LNCAP (cell line): Measurements from ENCODE around the gene PRICKLE1.
A peak's percentile ranks its signal among the peaks of the same experiment; 100 is the strongest.

Experiments used
- TF ChIP-seq, protein P1 (sequence below): fragments of 450-650 bp; IDR thresholded peaks from 2 replicates; pipeline ENCODE4 v1.5.1; 2017; ENCODE audit warnings: mild to moderate bottlenecking

Gene PRICKLE1

GRCh38 chr12:42568952-42569915, 20.3 kb downstream of the PRICKLE1 start:
- TF ChIP-seq, protein P1, sequence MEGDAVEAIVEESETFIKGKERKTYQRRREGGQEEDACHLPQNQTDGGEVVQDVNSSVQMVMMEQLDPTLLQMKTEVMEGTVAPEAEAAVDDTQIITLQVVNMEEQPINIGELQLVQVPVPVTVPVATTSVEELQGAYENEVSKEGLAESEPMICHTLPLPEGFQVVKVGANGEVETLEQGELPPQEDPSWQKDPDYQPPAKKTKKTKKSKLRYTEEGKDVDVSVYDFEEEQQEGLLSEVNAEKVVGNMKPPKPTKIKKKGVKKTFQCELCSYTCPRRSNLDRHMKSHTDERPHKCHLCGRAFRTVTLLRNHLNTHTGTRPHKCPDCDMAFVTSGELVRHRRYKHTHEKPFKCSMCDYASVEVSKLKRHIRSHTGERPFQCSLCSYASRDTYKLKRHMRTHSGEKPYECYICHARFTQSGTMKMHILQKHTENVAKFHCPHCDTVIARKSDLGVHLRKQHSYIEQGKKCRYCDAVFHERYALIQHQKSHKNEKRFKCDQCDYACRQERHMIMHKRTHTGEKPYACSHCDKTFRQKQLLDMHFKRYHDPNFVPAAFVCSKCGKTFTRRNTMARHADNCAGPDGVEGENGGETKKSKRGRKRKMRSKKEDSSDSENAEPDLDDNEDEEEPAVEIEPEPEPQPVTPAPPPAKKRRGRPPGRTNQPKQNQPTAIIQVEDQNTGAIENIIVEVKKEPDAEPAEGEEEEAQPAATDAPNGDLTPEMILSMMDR, result peak; percentile 76

- TF ChIP-seq, protein P1, result no peak; the same call in 1 of the 2 replicates
Measured at GRCh38 chr12:42565633-42566032, 23.9 kb downstream of the PRICKLE1 start.

- TF ChIP-seq, protein P1, result no peak
Measured at GRCh38 chr12:42564996-42565395, 24.6 kb downstream of the PRICKLE1 start.

DNA sequence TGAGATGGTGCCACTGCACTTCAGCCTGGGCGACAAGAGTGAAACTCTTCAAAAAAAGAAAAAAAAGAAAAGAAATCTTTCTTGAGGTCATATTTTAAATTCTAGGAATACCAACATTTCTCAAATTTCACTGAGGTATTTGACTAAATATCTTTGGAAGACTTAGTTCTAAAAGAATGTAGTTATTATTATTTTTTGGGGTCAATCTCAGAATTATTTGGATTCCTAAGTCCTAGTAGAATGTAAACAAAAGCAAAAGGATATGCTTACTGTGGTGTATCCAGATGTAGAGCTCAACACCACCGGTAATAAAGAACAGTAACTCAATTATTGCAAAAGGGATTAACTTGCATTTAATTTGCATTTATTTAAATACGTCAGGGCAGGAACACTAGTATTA, 25.0 kb downstream of the PRICKLE1 start:
- TF ChIP-seq, protein P1, result no peak

DNA sequence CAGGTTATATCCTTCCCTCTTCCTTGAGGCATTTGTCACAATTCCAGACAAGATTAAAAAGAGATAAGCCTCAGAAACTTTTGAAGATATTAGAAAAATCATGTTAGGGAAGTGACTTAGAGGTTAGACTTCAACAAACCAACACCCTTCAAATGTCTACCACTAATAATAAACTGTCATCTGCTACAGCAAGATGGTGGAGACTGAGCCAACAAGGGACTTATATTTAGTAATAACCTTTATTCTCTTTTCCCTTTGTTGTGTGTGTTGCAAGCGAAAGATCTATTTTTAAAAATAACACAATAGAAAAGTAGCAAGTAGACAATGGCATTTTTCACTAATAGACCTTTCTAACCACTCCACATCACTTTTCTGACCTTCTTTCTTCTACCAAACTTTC, 28.6 kb downstream of the PRICKLE1 start:
- TF ChIP-seq, protein P1, result no peak

DNA sequence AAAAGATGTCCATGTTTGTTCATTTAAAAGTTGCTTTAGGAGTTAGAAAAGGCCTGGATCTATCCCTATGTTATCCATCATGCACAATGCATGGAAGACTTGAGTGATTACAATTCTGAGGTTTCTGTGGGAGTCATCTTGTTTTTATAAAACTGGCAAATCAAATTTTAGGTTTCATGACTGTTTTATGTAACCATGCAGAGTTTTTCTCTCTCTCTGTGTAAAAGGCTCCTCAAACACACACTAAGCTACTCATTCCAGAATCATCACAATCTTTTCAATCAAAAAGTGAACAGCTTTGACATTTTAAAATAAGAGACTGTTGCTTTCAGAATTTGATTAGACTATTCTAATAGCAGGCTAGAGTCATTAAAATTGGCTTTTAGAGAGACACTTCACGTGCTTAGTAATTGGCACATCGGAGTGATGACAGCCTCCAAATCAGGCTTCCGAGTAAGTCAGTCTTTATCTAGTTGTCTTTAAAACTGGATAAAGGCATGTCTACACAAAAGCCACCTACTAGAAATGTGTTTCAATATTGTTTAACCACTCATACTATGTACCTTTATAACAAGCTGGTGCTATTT, 31.9 kb downstream of the PRICKLE1 start:
- TF ChIP-seq, protein P1, result no peak

DNA sequence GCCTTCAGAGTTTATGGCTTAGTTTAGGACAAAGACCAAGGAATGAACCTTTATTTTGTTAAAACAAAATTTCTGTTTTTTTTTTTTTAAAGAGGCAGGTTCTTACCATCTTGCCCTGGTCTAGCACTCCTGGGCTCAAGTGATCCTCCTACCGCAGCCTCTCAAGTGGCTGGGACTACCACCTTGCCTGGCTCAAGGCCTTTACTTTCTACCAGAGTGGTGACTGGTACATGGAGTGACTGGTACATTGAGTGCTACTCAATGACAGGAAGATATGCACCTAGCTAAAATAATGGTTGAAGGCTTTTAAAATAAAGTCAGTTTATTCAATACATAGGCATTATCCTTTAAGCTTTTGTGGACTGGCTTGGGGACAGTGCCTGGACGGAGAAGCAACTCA, 32.6 kb downstream of the PRICKLE1 start:
- TF ChIP-seq, protein P1, result no peak
